Mammary epithelial cell (primary cell): ENCODE measurements around the gene VSTM1.

ENCODE experiments used
- EZH2 ChIP-seq: IDR thresholded peaks from 2 replicates; pipeline ENCODE4 v1.6.1; 2012; ENCODE audit warnings: low read length, inconsistent platforms, borderline replicate concordance
- TF ChIP-seq, protein P1 (sequence below), 2 donors: IDR thresholded peaks in 1 of 2; conservative IDR thresholded peaks in 1 of 2; 2 replicates each; pipeline ENCODE4 v1.5.1; 2011 to 2012; ENCODE audit warnings: inconsistent platforms in 2 of 2, low read length in 2 of 2, mild to moderate bottlenecking in 2 of 2, control low read depth in 1 of 2, low read depth in 1 of 2; ENCODE audit not compliant: insufficient read depth in 1 of 2; ENCODE audit errors: extremely low read depth in 1 of 2

DNA sequence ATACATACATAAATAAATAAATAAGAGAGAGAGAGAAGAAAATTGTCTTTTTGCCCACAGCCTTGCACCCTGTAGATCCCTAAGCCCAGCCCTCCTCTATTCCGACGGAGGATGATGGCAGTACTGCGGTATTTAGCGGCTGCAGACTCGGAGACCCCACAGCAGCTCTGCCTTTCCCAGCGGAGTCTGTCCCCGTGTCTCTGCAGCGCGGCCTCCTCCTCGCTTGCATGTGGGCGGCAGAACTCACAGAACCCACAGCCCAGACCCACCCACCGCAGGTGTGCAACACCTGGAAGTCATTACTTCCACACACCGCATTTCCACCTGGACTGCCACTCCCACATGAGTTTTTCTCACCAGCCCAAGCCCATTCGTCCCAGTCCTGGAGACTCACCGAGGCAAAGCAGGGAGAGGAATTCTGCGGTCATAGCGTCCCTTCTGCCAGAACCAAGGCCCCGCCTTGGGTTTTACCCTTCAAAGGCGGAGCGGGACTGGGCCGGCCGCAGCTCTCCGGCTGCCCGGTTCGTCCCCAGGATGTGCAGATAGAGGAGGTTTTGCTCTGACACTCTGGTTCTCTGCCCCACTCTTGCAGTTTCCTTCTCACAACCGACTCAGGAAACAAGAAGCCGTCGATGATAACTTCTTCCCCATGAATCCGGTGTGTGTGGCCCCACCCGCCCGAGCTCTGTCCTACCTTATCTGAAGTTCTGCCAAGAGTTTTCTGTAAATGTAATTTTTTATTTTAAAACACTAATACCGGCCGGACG, at the start of gene VSTM1:
- TF ChIP-seq, protein P1, sequence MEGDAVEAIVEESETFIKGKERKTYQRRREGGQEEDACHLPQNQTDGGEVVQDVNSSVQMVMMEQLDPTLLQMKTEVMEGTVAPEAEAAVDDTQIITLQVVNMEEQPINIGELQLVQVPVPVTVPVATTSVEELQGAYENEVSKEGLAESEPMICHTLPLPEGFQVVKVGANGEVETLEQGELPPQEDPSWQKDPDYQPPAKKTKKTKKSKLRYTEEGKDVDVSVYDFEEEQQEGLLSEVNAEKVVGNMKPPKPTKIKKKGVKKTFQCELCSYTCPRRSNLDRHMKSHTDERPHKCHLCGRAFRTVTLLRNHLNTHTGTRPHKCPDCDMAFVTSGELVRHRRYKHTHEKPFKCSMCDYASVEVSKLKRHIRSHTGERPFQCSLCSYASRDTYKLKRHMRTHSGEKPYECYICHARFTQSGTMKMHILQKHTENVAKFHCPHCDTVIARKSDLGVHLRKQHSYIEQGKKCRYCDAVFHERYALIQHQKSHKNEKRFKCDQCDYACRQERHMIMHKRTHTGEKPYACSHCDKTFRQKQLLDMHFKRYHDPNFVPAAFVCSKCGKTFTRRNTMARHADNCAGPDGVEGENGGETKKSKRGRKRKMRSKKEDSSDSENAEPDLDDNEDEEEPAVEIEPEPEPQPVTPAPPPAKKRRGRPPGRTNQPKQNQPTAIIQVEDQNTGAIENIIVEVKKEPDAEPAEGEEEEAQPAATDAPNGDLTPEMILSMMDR (conservative IDR thresholded peaks at IDR 0.05 in 1 of 2, IDR thresholded peaks at IDR 0.05 in 1 of 2; ENCODE audit: extremely low read depth in 1 of 2, insufficient read depth in 1 of 2, low read depth in 1 of 2, low read length in 2 of 2), result no peak
- no peak for TF ChIP-seq EZH2
